SIG-M5 (cell line): ENCODE results near the gene RIT2.

Experiments
- DNase-seq: peaks from one replicate; lab custom pipeline; 2025; lab: John Stamatoyannopoulos, UW

RIT2 gene

DNA sequence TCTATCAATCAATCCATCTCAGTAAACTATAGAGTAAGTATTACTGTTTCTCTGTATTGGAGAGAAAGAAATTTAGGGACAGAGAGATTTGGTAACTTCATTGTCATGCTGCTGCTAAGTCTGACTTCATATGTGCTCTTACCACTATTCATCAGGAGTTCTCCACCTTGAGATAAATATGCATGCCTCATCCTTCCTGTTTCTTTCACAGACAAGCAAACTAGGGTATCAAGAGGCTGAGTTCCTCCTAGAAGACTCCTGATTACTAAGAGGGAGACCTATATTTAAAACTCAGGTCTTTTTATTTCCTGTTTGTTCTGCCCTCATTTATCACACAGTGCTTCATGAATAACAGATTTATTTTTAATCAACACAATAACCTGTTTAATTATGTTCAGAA, 34.1 kb downstream of the RIT2 start:
- no peak for DNase-seq

- no peak for DNase-seq
Observed at GRCh38 chr18:43080671-43081070, 34.8 kb downstream of the RIT2 start.

DNA sequence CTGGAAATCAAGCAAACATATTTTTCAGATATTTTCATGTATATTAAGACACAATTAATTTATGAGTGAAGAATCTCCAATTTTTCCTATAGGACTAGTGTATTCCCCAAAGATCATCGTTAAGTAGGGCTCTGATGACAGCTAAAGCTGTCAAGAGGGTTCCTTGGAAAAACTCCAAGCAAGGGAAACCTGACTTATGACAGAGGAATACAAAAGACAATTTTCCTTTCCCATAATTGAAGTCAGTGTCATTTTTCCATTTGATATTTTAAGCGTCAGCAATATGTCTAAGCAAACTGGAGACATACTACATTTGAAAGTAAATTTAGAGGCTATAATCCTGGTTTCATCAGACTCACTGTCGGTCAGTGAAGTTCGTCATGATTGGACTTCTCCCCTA, 36.1 kb downstream of the RIT2 start:
- DNase-seq: no peak

DNA sequence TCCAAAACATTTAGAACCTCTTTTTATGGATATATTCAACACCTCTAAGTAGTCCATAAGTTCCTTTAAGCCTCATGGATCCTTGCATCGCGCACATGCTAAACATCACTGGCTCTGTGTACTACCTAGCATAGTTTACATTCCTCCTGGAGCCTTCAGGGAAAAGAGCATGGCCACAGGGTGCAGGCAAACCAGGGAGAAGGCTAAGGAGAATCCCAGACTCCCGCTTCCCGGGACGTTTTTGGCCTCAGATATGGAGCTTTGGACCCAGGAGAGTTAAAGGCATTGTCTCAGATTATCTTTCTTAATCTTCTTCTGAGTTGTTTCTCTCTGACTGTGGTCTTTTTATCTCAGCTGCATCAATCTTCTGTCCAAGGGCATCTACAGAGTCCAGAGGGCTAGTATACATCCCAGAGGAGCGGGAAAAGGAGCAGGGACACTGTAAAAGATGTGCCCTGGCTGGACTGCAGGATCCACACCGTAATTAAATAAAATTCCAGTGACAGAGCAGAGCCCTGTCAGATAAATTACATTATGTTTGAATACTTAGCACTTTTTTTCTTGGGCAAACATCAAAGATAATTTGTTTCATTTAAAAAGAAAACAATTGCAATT, 36.9 kb downstream of the RIT2 start:
- DNase-seq: no peak

- no peak for DNase-seq
Observed at GRCh38 chr18:43077510-43078308, 37.8 kb downstream of the RIT2 start.

DNA sequence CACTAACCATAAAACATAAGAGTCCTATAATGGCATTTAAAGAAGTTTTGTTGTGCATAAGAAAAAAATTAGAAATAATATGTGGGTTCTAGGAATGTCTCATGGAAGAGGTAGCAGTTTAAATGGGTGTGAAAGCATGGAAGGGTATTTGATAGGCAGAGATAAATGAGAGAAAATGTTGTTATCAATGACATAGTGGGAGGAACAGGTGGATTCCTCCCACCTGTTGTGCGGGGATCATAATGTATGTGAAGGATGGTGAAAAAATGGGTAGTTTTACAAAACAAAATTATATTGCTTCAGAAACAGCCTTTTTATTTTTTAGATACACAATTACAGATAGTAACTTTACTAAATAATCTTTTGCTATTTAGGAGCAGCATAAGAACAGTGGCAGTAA, 41.7 kb downstream of the RIT2 start:
- DNase-seq: no peak

DNA sequence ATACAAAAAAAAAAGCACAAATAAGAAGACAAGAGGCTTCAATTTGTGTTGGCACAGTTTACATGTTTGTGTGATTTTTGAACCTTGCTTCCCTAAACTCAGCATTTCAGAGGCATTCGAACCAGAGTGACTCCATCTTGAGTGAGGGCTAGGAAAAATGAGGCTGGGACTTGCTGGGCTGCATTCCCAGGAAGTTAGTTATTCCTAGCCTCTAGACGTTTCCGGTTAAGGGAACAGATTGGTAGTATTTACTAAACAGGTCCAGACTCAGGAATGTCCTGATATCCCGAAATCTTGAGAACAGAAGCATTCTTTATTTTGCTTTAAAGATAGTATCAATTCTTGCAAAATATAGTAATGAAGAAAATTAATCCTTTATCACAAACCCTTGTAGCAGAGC, 46.7 kb downstream of the RIT2 start:
- DNase-seq: no peak

DNA sequence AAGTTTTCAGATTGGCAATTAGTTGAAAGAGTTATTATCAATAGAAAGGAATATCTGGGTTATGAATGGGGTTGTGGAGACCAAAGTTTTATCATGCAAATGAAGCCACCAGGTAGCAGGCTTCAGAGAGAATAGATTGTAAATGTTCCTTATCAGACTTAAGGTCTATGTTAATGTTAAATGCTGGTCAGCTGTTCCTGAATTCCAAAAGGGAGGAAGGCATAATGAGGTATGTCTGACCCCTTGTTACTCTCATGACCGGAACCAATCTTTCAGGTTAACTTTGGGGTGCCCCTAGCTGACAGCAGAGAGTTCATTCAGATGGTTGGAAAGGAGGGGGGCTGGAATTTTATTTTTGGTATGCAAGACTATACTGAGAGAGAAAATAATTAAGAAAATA, 47.9 kb downstream of the RIT2 start:
- DNase-seq: no peak

GRCh38 chr18:43061816-43062215, 53.7 kb downstream of the RIT2 start:
- no peak for DNase-seq

DNA sequence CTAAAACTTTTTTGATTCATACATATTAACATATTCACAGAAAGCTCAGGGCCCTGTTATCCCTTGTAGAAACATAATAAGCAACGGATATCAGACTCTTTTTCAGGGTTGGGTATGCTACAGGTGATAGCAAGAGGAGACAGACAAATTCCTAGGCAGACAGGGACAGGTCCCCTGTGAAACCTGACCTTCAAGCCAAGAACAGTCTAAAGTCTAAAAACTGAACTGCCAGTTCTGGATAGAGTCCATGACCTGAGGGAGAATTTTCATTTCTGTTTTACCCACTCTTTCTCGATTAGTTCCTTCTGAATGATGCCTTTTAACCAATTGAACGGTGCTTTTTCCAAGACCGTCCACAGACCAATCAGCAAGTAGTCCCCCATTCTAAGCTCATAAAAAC, 54.2 kb downstream of the RIT2 start:
- DNase-seq: no peak

- no peak for DNase-seq
Observed at GRCh38 chr18:43060020-43060419, 55.5 kb downstream of the RIT2 start.

- DNase-seq: no peak
Observed at GRCh38 chr18:43054815-43055519, 60.5 kb downstream of the RIT2 start.

- no peak for DNase-seq
Observed at GRCh38 chr18:43049021-43049420, 66.5 kb downstream of the RIT2 start.

DNA sequence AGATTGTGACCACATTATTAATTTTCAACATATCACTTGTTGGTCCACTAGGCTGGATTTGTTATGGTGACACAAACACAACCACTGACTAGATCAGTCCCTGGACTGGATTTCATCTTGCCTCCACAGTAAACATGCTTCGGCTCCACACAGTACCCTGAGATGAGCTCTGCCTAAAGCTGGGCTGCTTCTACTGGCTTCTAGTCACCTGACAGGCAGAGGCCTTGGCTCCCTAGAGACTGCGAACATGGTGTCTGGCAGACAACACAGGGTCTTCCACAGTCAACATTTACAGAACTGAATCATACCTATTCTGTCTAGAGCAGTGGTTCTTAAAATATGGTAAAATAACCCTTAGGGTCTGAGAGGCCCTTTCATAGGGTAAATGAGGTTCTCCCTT, 69.2 kb downstream of the RIT2 start:
- no peak for DNase-seq

- DNase-seq: no peak
Observed at GRCh38 chr18:43043626-43044025, 71.9 kb downstream of the RIT2 start.

DNA sequence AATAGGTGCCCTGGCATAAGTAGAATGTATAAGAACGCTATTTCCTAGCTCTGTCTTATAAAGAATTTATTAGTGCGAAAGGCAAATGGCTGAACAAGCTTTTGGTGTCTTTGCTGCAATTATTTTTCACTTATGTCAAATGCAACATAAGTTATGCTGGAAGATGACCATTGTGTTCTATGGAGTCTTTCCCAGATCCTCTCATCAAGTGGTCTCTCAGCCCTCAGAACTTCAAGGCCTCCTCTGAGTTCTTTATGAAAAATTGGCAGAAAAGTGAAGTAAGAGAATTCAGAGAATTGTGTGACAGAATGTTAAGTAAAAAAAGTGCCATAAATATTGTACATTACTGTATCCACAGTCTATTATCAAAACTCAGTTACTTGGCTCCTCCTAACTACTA, 75.2 kb downstream of the RIT2 start:
- no peak for DNase-seq

GRCh38 chr18:43034683-43035500, 80.6 kb downstream of the RIT2 start:
- no peak for DNase-seq

GRCh38 chr18:43031169-43031568, 84.3 kb downstream of the RIT2 start:
- DNase-seq: no peak

GRCh38 chr18:43029414-43029813, 86.1 kb downstream of the RIT2 start:
- DNase-seq: no peak

DNA sequence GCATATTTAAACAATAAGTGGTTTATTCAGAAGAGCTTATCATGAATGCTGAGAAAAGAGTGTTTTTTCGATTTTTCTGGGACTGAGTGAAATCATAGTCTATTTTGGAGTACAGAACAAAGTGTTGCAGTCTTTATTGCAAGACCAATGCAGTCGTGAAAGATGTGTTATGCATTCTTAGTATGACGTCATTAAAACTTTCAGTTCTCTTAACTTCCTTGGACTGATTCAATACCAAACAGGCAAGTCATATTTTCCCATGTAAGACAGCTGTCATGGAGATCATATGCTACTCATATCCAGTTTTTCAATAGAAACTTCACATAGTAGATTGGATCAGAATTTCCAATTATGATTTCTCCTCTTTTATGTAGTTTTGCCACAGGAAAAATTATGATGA, 92.6 kb downstream of the RIT2 start:
- no peak for DNase-seq

DNA sequence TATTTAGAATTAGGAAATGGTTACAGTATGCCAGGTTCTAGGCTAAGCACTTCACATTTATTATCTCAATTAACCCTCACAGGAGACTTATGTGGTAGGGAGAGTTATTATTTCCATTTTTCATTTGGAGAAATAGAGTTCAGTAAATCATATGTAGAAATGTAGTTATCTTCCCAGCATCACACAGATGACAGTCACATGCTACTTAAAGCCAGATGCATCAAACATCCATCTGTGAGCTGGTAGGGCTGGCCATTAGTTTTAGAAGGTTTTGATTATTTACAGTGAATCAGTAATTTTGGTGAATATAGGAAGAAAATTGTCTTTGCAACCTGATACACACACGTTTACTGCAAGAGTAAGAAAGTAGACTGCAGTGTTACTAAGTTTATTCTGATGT, 97.9 kb downstream of the RIT2 start:
- no peak for DNase-seq

- no peak for DNase-seq
Observed at GRCh38 chr18:43013486-43013885, 102.0 kb downstream of the RIT2 start.
